ENCODE data around the gene TOR1AIP2.
"Not testable (repeated sequence)": the region's sequence is repeated elsewhere in the genome, so short reads cannot be mapped to it uniquely, and the experiment has no call there.

Gene TOR1AIP2

GRCh38 chr1:179805291-179806195 lies 72.1 kb downstream of the TOR1AIP2 start:
- FAIRE-seq, result no peak

DNA sequence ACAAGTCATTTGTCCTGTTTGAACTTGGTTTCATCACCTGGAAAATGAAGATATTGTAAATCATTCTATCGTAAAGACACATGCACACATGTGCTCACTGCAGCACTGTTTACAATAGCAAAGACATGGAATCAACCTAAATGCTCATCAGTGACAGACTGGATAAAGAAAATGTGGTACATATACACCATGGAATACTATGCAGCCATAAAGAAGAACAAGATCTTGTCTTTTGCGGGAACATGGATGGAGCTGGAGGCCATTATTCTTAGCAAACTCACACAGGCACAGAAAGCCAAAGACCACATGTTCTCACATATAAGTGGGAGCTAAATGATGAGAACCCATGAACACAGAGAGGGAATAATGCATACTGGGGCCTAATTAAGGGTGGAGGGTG lies 73.2 kb downstream of the TOR1AIP2 start:
- not testable (repeated sequence) for FAIRE-seq

DNA sequence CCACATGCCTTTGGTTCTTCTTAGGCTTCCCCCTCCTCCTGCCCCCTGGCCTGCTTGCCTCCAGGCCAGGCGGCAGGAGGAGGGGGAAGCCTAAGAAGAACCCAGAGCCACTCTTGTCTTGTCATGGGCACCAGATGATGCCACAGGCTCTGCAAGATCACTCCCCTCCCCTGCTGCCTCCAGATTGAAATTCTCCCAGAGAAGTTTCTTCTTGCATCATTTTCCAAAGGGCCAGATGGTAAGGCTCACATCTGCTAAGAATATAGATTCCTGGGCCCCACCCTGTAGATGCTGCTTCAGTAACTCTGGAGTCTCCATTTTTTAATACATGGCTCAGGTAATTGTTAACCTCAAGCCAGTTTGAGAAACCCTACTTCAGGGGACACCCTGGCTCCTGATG lies 73.7 kb downstream of the TOR1AIP2 start:
- no peak for FAIRE-seq

DNA sequence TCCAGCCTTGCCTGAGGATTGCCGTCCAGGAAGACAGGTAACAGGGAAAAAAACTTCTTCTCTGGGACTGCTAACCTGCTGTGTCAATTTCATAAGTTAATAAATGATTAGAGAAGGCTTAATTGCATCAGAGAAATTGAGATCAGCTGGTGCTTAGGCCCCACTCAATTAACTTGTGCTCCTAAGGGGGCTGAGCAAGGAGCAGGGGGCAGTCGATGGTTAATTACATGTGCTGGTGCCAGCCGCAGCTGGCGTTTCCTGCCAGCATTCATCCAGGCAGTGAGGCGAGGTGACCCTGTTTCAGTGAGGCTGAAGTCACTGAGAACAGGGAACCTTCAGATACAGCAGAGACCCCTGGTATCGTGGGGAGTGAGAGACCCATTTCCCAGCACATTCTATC lies 74.5 kb downstream of the TOR1AIP2 start:
- no peak for FAIRE-seq

GRCh38 chr1:179800481-179800880 lies 77.1 kb downstream of the TOR1AIP2 start:
- FAIRE-seq, result no peak

DNA sequence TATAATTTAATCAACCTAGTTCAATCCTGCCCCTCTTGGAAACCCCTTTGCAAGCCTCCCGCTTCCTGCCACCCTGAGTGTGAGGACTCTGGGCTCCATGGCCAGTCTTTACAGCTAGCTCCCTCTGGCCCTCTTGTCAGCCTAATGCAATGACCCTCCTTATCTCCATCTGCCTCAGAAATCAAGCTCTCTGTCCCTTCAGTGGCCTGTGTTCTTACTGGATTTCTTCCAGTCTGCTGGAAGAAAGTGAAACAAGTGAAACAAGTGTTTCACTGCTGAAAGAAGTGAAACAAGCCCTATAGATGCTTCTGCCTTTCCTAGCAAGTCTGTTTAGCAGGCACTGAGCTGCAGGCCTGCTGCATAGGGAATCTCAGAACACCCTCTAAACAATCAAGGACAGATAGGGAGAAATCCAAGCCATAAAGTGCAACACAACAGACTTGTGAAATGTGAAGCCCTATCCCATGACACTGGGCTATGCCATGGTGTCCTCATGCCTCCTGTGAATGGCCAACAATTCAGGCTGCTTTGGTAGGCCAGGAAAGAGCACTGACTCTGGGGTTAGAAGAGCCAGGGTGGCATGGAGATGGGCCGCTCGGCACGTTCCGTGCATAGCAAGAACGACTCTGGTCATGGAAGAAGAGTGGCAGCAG lies 78.6 kb downstream of the TOR1AIP2 start:
- no peak for FAIRE-seq

GRCh38 chr1:179798213-179798863 lies 79.3 kb downstream of the TOR1AIP2 start:
- FAIRE-seq, result no peak

DNA sequence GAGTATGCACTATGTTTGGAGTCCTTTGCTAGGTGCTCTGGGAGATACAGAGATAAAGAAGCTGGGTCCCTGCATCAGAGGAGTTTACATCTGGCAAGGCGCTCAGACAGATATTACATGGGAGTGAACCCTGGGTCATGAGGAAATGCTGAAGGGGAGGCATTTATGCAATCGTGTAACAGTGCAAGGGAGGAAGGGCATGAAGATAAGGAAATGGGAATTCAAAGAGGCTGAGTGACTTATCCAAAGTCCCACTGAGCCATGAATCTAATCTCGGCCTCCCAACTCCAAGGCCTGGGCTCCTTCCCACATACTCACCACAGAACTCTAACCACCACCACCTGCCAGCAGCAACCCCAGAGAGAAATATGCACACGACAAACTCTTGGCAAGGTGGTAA lies 82.9 kb downstream of the TOR1AIP2 start:
- no peak for FAIRE-seq

- no peak for FAIRE-seq
Observed at GRCh38 chr1:179794146-179794545, 83.5 kb downstream of the TOR1AIP2 start.

- no peak for FAIRE-seq
Observed at GRCh38 chr1:179793281-179793680, 84.3 kb downstream of the TOR1AIP2 start.

Measured in G401.6 (cell line).